Body of pancreas (tissue), 4 donors: ENCODE measurements around the gene WWC2.

ENCODE experiments used
- CTCF ChIP-seq, 7 experiments: fragments of 450-650 bp in 4 of 7; fragments of 200-600 bp in 3 of 7; sonication (generic) in 3 of 7; IDR thresholded peaks; one replicate each; pipeline ENCODE4 v1.5.1; 2016 to 2019; ENCODE audit warnings: antibody characterized with exemption in 7 of 7
- POLR2A ChIP-seq, 3 donors: fragments of 450-650 bp; IDR thresholded peaks; one replicate each; pipeline ENCODE4 v1.6.1; 2016; ENCODE audit warnings: antibody characterized with exemption in 3 of 3, mild to moderate bottlenecking in 2 of 3

- TF ChIP-seq CTCF (IDR thresholded peaks at IDR 0.05) (peak in 3 of 7 experiments; percentile 22 to 32 (median 31)), POLR2A (IDR thresholded peaks at IDR 0.05) (no peak)
These were observed 660 bp downstream of the WWC2 start for GRCh38 chr4:183099537-183100297.
